Amniotic stem cell (primary cell): Measurements from ENCODE around the gene IQCE.
A peak's percentile ranks its signal among the peaks of the same experiment; 100 is the strongest.

ENCODE experiments used
- DNase-seq: peaks from one replicate; lab custom pipeline; 2025; lab: John Stamatoyannopoulos, UW

IQCE gene

GRCh38 chr7:2558629-2559282, at the start of gene IQCE:
TSS of gene IQCE (plus strand) at chr7:2558979. CDS start at chr7:2559182, 203 bp downstream.
- DNase-seq, result peak; percentile 37

GRCh38 chr7:2509298-2509906, 49.4 kb upstream of the IQCE start:
- no peak for DNase-seq

GRCh38 chr7:2510130-2510776, 48.5 kb upstream of the IQCE start:
- no peak for DNase-seq

- no peak for DNase-seq
Measured at GRCh38 chr7:2510909-2511768, 47.6 kb upstream of the IQCE start.

GRCh38 chr7:2511769-2512168, 47.0 kb upstream of the IQCE start:
- DNase-seq, result no peak

- no peak for DNase-seq
Measured at GRCh38 chr7:2512179-2512661, 46.6 kb upstream of the IQCE start.

- no peak for DNase-seq
Measured at GRCh38 chr7:2512713-2513112, 46.1 kb upstream of the IQCE start.

GRCh38 chr7:2513702-2514101, 45.1 kb upstream of the IQCE start:
- no peak for DNase-seq

GRCh38 chr7:2514473-2515423, 44.0 kb upstream of the IQCE start:
- no peak for DNase-seq

GRCh38 chr7:2515424-2516193, 43.2 kb upstream of the IQCE start:
- no peak for DNase-seq

- no peak for DNase-seq
Measured at GRCh38 chr7:2516194-2516555, 42.6 kb upstream of the IQCE start.

- DNase-seq, result peak; percentile 83
Measured at GRCh38 chr7:2517026-2517425, 41.8 kb upstream of the IQCE start.

- DNase-seq, result no peak
Measured at GRCh38 chr7:2517678-2518507, 40.9 kb upstream of the IQCE start.

GRCh38 chr7:2518737-2519118, 40.1 kb upstream of the IQCE start:
- no peak for DNase-seq

GRCh38 chr7:2519119-2519930, 39.5 kb upstream of the IQCE start, which contains the start of gene LFNG:
TSS of gene LFNG (plus strand) at chr7:2519774. CDS start at chr7:2519862, 88 bp downstream.
- DNase-seq, result peak; percentile 67

- DNase-seq, result no peak
Measured at GRCh38 chr7:2520131-2520760, 38.5 kb upstream of the IQCE start.

- no peak for DNase-seq
Measured at GRCh38 chr7:2520761-2521290, 38.0 kb upstream of the IQCE start.

GRCh38 chr7:2521341-2521745, 37.4 kb upstream of the IQCE start:
- DNase-seq, result no peak
